Measurements from ENCODE around the gene FGFRL1. TPM values are rescaled to one million over a fixed set of nuclear protein-coding genes. Genes with fewer than 3 reads are reported as not detected.

Gene FGFRL1, protein sequence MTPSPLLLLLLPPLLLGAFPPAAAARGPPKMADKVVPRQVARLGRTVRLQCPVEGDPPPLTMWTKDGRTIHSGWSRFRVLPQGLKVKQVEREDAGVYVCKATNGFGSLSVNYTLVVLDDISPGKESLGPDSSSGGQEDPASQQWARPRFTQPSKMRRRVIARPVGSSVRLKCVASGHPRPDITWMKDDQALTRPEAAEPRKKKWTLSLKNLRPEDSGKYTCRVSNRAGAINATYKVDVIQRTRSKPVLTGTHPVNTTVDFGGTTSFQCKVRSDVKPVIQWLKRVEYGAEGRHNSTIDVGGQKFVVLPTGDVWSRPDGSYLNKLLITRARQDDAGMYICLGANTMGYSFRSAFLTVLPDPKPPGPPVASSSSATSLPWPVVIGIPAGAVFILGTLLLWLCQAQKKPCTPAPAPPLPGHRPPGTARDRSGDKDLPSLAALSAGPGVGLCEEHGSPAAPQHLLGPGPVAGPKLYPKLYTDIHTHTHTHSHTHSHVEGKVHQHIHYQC
- 56.9 and 59.8 TPM in 2 replicates for total RNA-seq
- long read RNA-seq, partial matches to known transcripts: 0 of 1 reads
- long read RNA-seq, other reads (novel, unspliced or antisense): 1 of 1 reads

DNA sequence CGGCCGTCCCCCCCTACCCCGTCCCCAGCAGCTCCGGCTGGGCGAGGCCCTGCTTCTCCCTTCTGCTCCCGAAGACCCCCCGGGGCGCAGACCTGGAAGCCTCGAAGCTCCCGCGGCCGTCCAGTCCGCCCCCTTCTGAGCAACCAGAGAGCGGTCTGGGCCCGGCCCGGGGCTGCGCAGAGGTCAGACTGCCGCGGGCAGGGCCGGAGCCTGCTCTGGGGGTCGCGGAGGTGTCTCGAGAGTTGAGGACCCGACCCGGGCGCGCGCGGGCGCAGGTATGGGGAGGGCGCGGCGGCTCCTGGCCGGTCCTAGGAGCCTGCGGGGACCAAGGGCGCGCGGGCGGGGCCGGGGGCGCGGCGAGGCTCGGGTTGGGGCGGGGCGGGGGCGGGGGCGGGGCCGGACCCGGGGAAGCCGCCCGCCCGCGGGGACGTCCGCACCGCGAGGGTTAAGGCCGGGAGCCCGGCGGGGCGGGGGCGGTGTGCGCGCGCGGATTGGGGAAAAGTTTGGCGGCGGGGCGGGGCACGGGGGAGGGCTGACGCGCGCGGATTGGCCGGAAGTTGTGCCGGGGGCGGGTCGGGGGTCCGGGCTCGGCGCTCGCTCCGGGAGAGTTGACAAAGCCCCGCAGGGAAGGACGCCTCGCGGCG, at the start of gene FGFRL1:
FGFRL1 (plus strand) TSS at position 605 of the 644 bp plus-strand sequence. CDS start 860 bp downstream, outside the sequence.
- TF ChIP-seq, protein P1, sequence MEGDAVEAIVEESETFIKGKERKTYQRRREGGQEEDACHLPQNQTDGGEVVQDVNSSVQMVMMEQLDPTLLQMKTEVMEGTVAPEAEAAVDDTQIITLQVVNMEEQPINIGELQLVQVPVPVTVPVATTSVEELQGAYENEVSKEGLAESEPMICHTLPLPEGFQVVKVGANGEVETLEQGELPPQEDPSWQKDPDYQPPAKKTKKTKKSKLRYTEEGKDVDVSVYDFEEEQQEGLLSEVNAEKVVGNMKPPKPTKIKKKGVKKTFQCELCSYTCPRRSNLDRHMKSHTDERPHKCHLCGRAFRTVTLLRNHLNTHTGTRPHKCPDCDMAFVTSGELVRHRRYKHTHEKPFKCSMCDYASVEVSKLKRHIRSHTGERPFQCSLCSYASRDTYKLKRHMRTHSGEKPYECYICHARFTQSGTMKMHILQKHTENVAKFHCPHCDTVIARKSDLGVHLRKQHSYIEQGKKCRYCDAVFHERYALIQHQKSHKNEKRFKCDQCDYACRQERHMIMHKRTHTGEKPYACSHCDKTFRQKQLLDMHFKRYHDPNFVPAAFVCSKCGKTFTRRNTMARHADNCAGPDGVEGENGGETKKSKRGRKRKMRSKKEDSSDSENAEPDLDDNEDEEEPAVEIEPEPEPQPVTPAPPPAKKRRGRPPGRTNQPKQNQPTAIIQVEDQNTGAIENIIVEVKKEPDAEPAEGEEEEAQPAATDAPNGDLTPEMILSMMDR (IDR thresholded peaks at IDR 0.05): no peak
- H3K4me3 Mint-ChIP-seq (ENCODE audit: unreplicated experiment): peak within 1 kb of the TSS; percentile 74
- H3K4me1 Mint-ChIP-seq (ENCODE audit: unreplicated experiment): peaks cover 18% of the 10 kb centered on the region
- H3K9me3 Mint-ChIP-seq (ENCODE audit: unreplicated experiment): peaks cover 7% of the 10 kb centered on the region
- H3K27ac Mint-ChIP-seq (ENCODE audit: unreplicated experiment): peak within 1 kb of the TSS; percentile 66
- peaks cover 7% of the 10 kb centered on the region for H3K27me3 Mint-ChIP-seq (ENCODE audit: unreplicated experiment)
- DNase-seq (ENCODE audit: extremely low spot score, unreplicated experiment): peak; percentile 96
- no peaks in the 10 kb centered on the region for H3K36me3 Mint-ChIP-seq (ENCODE audit: unreplicated experiment)

DNA sequence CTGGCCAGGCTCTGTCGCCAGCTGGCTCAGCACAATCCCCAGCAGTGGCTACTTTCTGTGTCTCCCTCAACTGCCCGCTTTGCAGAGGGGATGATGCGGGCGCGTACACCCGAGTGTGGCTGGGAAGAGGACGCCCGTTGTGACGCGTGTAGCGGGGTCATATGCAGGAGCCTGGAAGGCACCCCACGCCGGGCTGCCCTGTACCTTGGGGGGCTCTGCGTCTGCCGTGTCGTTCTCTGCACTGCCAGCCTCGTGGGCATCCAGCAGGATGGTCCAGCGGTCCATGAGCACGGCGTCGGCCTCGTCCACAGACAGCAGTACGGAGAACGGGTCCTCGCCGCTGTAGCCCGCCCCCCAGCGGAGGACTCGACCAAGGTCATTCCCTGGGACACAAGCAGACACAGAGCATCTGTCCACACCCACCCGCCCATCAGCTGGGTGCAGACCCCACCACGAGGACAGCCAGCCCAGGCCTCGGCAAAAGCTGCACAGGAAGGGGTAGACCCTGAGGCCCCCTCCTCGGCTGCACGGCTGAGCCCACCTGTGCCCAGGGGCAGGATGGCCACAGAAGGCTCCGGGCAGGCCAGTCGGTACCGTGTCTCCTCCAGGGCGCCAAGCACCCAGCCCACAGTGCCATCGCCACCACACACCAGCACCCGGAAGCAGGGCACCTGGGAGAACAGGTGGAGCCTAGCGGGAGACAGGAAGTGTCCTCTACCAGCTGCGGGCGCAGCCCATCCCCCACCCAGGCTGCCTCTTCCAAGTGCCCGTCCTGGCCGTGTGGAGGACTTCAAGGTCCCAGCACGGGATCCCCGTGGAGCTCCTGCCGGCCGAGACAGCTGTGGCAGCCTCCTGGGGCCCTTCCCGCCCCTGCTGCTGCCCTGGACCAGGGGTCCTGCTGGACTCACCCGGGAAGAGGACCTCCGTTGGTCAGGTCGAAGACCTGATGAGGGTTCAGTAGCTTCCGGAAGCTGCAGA, 48.9 kb upstream of the FGFRL1 start:
- H3K4me1 Mint-ChIP-seq (ENCODE audit: unreplicated experiment): no peaks in the 10 kb centered on the region
- no peaks in the 10 kb centered on the region for H3K27me3 Mint-ChIP-seq (ENCODE audit: unreplicated experiment)
- no peak overlapping the region for H3K27ac Mint-ChIP-seq (ENCODE audit: unreplicated experiment)
- no peak overlapping the region for H3K4me3 Mint-ChIP-seq (ENCODE audit: unreplicated experiment)
- H3K36me3 Mint-ChIP-seq (ENCODE audit: unreplicated experiment): peaks cover 2% of the 10 kb centered on the region
- no peak for DNase-seq (ENCODE audit: extremely low spot score, unreplicated experiment)
- H3K9me3 Mint-ChIP-seq (ENCODE audit: unreplicated experiment): no peaks in the 10 kb centered on the region
- TF ChIP-seq, protein P1 (IDR thresholded peaks at IDR 0.05): no peak

DNA sequence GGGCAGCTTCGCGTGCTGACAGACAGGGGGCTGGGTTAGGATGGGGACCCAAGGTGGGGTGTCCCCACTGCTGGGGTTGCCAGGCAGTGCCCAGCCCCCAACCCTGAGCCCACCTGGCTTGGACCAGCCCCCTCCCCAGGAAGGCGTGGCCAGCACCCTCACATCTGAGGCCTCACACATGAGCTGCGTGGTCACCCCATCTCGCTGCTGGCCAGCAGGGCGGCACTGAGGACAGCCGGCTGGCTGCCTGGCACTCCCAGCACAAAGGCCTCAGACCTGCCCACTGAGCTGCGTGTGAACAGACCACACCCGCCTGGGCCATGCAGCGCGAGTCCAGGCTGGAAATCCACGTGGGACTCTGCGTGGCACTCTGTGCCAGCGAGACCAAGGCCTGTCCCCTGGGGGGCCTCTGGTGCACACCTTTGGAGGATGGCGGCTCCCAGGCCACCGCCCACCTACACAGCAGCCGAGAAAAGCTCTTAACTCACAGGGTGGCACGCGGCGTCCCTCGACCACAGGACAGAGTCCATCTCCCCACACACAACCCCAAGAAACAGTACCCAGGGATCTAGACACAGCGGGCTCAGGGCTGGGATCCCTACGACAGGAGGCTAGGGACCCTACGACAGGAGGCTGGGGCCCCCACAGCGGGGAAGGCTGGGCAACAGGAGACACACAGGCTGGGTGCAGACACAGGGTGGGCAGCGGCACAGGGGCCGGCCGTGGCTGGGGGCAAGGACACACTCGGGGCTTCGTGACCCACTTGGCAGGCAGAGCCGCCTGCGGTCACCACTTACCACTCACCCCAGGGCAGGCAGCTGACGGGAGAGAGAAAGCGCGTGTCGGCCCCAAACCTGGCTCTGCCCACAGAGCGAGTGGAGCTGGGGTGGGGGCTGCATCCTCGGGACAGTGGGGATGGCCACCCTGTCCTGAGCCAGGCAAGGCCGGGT, 47.9 kb upstream of the FGFRL1 start:
- Mint-ChIP-seq H3K27me3 (ENCODE audit: unreplicated experiment) (no peaks in the 10 kb centered on the region), H3K4me3 (ENCODE audit: unreplicated experiment) (no peak overlapping the region), H3K27ac (ENCODE audit: unreplicated experiment) (no peak overlapping the region), H3K4me1 (ENCODE audit: unreplicated experiment) (no peaks in the 10 kb centered on the region), H3K36me3 (ENCODE audit: unreplicated experiment) (no peaks in the 10 kb centered on the region), H3K9me3 (ENCODE audit: unreplicated experiment) (no peaks in the 10 kb centered on the region)
- TF ChIP-seq, protein P1 (IDR thresholded peaks at IDR 0.05): no peak
- no peak for DNase-seq (ENCODE audit: extremely low spot score, unreplicated experiment)

DNA sequence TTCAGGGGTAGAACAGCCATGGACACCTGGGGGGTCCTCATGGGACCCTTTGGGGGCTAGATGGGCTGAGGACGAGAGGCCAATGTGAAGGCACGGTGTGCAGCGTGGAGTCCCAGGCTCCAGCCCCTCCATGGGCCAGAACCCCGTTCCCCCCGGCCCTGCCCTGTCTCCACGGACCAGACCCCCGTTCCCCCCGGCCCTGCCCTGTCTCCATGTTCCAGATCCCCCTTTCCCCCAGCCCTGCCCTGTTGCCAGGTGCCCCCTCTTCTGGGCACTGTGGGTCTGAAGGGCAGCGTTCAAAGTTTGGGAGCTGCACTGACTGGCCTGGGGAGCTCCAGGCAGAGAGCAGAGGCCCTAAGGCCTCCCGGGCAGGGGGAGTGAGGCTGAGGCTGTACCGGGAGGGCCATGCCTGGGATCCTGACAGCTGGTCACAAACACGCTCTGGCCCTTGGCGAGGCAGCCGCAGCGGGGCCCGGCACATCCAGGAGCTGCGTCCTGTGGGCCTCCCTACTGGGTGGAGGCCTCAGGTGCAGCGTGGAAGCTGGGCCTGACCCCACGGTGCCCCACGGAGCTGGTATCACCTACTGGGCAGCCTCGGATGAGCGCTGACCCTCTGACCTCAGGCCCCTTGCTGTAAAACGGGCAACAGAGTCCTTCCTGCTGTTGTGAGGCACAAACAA, 46.9 kb upstream of the FGFRL1 start:
- DNase-seq (ENCODE audit: extremely low spot score, unreplicated experiment): no peak
- H3K4me3 Mint-ChIP-seq (ENCODE audit: unreplicated experiment): no peak overlapping the region
- no peak overlapping the region for H3K27ac Mint-ChIP-seq (ENCODE audit: unreplicated experiment)
- H3K9me3 Mint-ChIP-seq (ENCODE audit: unreplicated experiment): no peaks in the 10 kb centered on the region
- TF ChIP-seq, protein P1 (IDR thresholded peaks at IDR 0.05): no peak
- no peaks in the 10 kb centered on the region for H3K4me1 Mint-ChIP-seq (ENCODE audit: unreplicated experiment)
- no peaks in the 10 kb centered on the region for H3K27me3 Mint-ChIP-seq (ENCODE audit: unreplicated experiment)
- no peaks in the 10 kb centered on the region for H3K36me3 Mint-ChIP-seq (ENCODE audit: unreplicated experiment)
